Prostate gland (tissue), 2 donors: Measurements from ENCODE around the gene HOXA3. TPM values are rescaled to one million over a fixed set of nuclear protein-coding genes. Genes with fewer than 3 reads are reported as not detected.

ENCODE experiments used
- DNase-seq: peaks from one replicate; pipeline ENCODE4 v3.0.0-alpha.2; 2019; ENCODE audit warnings: low spot score
- H3K27ac ChIP-seq, 2 donors: fragments of 200-600 bp; sonication (generic); 2 replicates each; pipeline ENCODE4 v1.5.1; 2017 to 2019
- H3K27me3 ChIP-seq: fragments of 200-600 bp; sonication (generic); replicated peaks from 2 replicates; pipeline ENCODE4 v1.5.1; 2019; ENCODE audit not compliant: insufficient read depth
- H3K36me3 ChIP-seq, 2 donors: fragments of 200-600 bp; sonication (generic); 1 replicate in 1 of 2; 2 replicates in 1 of 2; pipeline versions ENCODE4 v1.5.1 to v1.8.1; 2017 to 2019
- H3K4me1 ChIP-seq: fragments of 200-600 bp; sonication (generic); replicated peaks from 2 replicates; pipeline ENCODE4 v1.5.1; 2019
- H3K4me3 ChIP-seq, 2 donors: fragments of 200-600 bp; sonication (generic); 2 replicates each; pipeline ENCODE4 v1.5.1; 2017 to 2019
- H3K9me3 ChIP-seq: fragments of 200-600 bp; sonication (generic); 2 replicates; pipeline ENCODE4 v1.5.1; 2017
- CTCF ChIP-seq, 4 experiments: fragments of 200-600 bp in 2 of 4; fragments of 450-650 bp in 2 of 4; sonication (generic) in 2 of 4; IDR thresholded peaks; 1 replicate in 3 of 4; 2 replicates in 1 of 4; pipeline ENCODE4 v1.5.1; 2016 to 2019; ENCODE audit warnings: antibody characterized with exemption in 4 of 4, mild to moderate bottlenecking in 2 of 4, moderate library complexity in 2 of 4
- POLR2A ChIP-seq: fragments of 450-650 bp; IDR thresholded peaks from one replicate; pipeline ENCODE4 v1.6.1; 2016; ENCODE audit warnings: antibody characterized with exemption, mild to moderate bottlenecking
- POLR2AphosphoS5 ChIP-seq: sonication (generic); formaldehyde crosslinking; IDR thresholded peaks from one replicate; pipeline ENCODE4 v1.6.1; 2017; ENCODE audit warnings: antibody characterized with exemption
- WGBS: methylation state at CpG from one replicate; pipeline ENCODE4 v1.1.5; 2018; 5-methylcytosine and 5-hydroxymethylcytosine counted together
- intact Hi-C: fragments of 100-400 bp; cut with DNase I; formaldehyde crosslinking; loops from one replicate; pipeline ENCODE4 v1.14.2; 2022
- total RNA-seq, 2 donors: library from RNA; depleted of rRNA; stranded (reverse); fragments of >200 nt; gene quantifications; one replicate each; pipeline ENCODE4 v1.1.0, GENCODE V29; 2016

HOXA3 gene
- total RNA-seq, 2 donors from 2014 or later = 2.8 to 3.1 TPM

GRCh38 chr7:27185013-27185853 lies 32.9 kb upstream of the HOXA3 start, which contains the start of gene HOXA11:
Gene HOXA11 (minus strand): TSS chr7:27185232. CDS start chr7:27185144, 88 bp downstream.
- peaks cover 10% of the 10 kb centered on the region for H3K4me1 ChIP-seq

GRCh38 chr7:27184337-27185012 lies 32.1 kb upstream of the HOXA3 start:
- no peaks in the 10 kb centered on the region for H3K36me3 ChIP-seq
- WGBS = 1% methylated on average over 46 of the region's 72 CpGs
- no peaks in the 10 kb centered on the region for H3K9me3 ChIP-seq
- peak overlapping the region; percentile 96 to 97 for H3K27ac ChIP-seq
- H3K4me1 ChIP-seq = peaks cover 5% of the 10 kb centered on the region
- peak overlapping the region; percentile 62 to 90 for H3K4me3 ChIP-seq
- DNase-seq = peak; percentile 68
- intact Hi-C loops = no loop called here
- TF ChIP-seq POLR2AphosphoS5 (peak; percentile 65), POLR2A (peak; percentile 47), CTCF (IDR thresholded peaks at IDR 0.05) (no peak)
- H3K27me3 ChIP-seq = no peaks in the 10 kb centered on the region

More at GRCh38 chr7:27185013-27185853, 32.9 kb upstream of the HOXA3 start, which contains the start of gene HOXA11:
- TF ChIP-seq CTCF (IDR thresholded peaks at IDR 0.05) (no peak), POLR2AphosphoS5 (peak; percentile 97), POLR2A (peak; percentile 81)
- intact Hi-C loops = no loop called here
- H3K9me3 ChIP-seq = no peaks in the 10 kb centered on the region
- H3K27ac ChIP-seq = peak within 1 kb of the TSS; percentile 96 to 97
- peak; percentile 96 for DNase-seq
- H3K4me3 ChIP-seq = peak within 1 kb of the TSS; percentile 62 to 90
- WGBS = 1% methylated on average over 43 of the region's 43 CpGs
- no peaks in the 10 kb centered on the region for H3K36me3 ChIP-seq
- no peaks in the 10 kb centered on the region for H3K27me3 ChIP-seq

- WGBS = under 1% methylated on average over 30 of the region's 30 CpGs
- H3K4me1 ChIP-seq = no peaks in the 10 kb centered on the region
- H3K36me3 ChIP-seq = no peaks in the 10 kb centered on the region
- TF ChIP-seq POLR2AphosphoS5 = no peak
- TF ChIP-seq POLR2A = no peak
- no peak for TF ChIP-seq CTCF (IDR thresholded peaks at IDR 0.05)
- peak overlapping the region; percentile 96 to 97 for H3K27ac ChIP-seq
- H3K9me3 ChIP-seq = no peaks in the 10 kb centered on the region
- no peak for DNase-seq
- peak overlapping the region; percentile 62 to 90 for H3K4me3 ChIP-seq
- intact Hi-C loops = no loop called here
- no peaks in the 10 kb centered on the region for H3K27me3 ChIP-seq
Observed at GRCh38 chr7:27183682-27184336, 31.4 kb upstream of the HOXA3 start.

GRCh38 chr7:27182861-27183681 lies 30.7 kb upstream of the HOXA3 start:
- intact Hi-C loops = no loop called here
- WGBS = 29% methylated on average over 35 of the region's 39 CpGs
- Histone ChIP-seq H3K9me3 (no peaks in the 10 kb centered on the region), H3K4me1 (no peaks in the 10 kb centered on the region), H3K27me3 (no peaks in the 10 kb centered on the region), H3K27ac (peak overlapping the region; percentile 96 to 97), H3K36me3 (no peaks in the 10 kb centered on the region), H3K4me3 (peak overlapping the region; percentile 62 to 90)
- no peak for TF ChIP-seq POLR2A
- TF ChIP-seq CTCF (IDR thresholded peaks at IDR 0.05) = peak in 1 of 4 experiments; percentile 4
- no peak for TF ChIP-seq POLR2AphosphoS5
- DNase-seq = no peak
